ENCODE results near the gene MTARC2. TPM values are rescaled to one million over a fixed set of nuclear protein-coding genes. Genes with fewer than 3 reads are reported as not detected.

Gene MTARC2
- total and polyA plus RNA-seq, 2 of the 13 experiments (the other 11 are each of a cell fraction or from before 2014, with no cell fraction given), result 8.5 to 10.1 TPM

DNA sequence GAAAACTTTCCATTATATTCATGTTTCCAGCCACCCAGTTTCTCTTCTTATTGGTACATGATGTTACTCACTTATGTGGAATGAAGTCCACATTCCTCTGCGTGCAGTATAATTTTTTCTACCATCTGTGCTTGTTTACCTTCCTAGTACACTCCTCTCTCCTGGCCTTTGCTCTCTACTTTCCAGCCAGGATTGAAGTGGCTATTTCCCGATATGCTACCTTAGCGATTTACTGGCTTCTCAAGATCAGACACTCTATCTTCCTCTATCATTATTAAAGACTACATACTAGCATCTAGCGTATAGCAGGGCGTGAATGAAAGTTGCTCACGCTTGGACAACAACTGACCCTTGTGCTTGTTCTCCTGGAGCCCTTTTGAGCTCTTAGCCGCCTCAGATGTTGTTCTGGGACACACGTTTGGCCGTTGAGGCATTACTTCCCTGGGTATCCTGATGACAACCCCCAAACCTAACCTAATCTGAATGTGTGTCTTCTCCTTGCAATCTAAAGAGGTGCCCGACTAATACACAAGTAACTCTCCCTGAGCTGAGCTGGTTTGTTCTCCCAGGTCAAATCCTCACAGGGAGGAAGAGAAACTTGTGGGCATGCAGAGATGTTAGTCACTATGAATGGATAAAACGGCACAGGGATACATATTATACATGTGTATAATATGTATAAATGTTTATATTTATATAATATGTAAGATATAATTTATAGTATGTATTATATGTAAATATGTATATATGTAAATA is 13.4 kb upstream of the MTARC2 start (continued):
- TF ChIP-seq ZKSCAN8 (CRISPR knock-in tag; IDR thresholded peaks at IDR 0.05; ENCODE audit: borderline replicate concordance) (peak; percentile 70; the same call in 1 of the 2 replicates), U2AF2 (IDR thresholded peaks at IDR 0.05; ENCODE audit: low read depth, low read length) (no peak), PLRG1 (conservative IDR thresholded peaks at IDR 0.05) (no peak), HMG20B (CRISPR knock-in tag; conservative IDR thresholded peaks at IDR 0.05) (0 out of 2 replicates have a peak, but pooled peaks have one; percentile 12), ZNF326 (CRISPR knock-in tag; IDR thresholded peaks at IDR 0.05; ENCODE audit: borderline replicate concordance) (no peak), MIER2 (CRISPR knock-in tag; IDR thresholded peaks at IDR 0.05) (0 out of 2 replicates have a peak, but pooled peaks have one; percentile 44), ZNF296 (CRISPR knock-in tag; conservative IDR thresholded peaks at IDR 0.05) (no peak), ZNF205 (CRISPR knock-in tag; IDR thresholded peaks at IDR 0.05) (no peak)
- TF ChIP-seq, protein P1, sequence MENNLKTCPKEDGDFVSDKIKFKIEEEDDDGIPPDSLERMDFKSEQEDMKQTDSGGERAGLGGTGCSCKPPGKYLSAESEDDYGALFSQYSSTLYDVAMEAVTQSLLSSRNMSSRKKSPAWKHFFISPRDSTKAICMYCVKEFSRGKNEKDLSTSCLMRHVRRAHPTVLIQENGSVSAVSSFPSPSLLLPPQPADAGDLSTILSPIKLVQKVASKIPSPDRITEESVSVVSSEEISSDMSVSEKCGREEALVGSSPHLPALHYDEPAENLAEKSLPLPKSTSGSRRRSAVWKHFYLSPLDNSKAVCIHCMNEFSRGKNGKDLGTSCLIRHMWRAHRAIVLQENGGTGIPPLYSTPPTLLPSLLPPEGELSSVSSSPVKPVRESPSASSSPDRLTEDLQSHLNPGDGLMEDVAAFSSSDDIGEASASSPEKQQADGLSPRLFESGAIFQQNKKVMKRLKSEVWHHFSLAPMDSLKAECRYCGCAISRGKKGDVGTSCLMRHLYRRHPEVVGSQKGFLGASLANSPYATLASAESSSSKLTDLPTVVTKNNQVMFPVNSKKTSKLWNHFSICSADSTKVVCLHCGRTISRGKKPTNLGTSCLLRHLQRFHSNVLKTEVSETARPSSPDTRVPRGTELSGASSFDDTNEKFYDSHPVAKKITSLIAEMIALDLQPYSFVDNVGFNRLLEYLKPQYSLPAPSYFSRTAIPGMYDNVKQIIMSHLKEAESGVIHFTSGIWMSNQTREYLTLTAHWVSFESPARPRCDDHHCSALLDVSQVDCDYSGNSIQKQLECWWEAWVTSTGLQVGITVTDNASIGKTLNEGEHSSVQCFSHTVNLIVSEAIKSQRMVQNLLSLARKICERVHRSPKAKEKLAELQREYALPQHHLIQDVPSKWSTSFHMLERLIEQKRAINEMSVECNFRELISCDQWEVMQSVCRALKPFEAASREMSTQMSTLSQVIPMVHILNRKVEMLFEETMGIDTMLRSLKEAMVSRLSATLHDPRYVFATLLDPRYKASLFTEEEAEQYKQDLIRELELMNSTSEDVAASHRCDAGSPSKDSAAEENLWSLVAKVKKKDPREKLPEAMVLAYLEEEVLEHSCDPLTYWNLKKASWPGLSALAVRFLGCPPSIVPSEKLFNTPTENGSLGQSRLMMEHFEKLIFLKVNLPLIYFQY (CRISPR knock-in tag; IDR thresholded peaks at IDR 0.05; ENCODE audit: borderline replicate concordance), result 0 out of 2 replicates have a peak, but pooled peaks have one; percentile 44
- TF ChIP-seq, protein P2, sequence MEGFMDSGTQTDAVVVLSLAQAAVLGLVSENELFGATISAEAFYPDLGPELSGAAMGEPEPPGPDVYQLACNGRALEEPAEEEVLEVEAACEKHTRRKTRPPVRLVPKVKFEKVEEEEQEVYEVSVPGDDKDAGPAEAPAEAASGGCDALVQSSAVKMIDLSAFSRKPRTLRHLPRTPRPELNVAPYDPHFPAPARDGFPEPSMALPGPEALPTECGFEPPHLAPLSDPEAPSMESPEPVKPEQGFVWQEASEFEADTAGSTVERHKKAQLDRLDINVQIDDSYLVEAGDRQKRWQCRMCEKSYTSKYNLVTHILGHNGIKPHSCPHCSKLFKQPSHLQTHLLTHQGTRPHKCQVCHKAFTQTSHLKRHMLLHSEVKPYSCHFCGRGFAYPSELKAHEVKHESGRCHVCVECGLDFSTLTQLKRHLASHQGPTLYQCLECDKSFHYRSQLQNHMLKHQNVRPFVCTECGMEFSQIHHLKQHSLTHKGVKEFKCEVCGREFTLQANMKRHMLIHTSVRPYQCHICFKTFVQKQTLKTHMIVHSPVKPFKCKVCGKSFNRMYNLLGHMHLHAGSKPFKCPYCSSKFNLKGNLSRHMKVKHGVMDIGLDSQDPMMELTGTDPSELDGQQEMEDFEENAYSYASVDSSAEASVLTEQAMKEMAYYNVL (CRISPR knock-in tag; IDR thresholded peaks at IDR 0.05; ENCODE audit: borderline replicate concordance), result peak; percentile 51; the same call in 1 of the 2 replicates
- TF ChIP-seq, protein P3, sequence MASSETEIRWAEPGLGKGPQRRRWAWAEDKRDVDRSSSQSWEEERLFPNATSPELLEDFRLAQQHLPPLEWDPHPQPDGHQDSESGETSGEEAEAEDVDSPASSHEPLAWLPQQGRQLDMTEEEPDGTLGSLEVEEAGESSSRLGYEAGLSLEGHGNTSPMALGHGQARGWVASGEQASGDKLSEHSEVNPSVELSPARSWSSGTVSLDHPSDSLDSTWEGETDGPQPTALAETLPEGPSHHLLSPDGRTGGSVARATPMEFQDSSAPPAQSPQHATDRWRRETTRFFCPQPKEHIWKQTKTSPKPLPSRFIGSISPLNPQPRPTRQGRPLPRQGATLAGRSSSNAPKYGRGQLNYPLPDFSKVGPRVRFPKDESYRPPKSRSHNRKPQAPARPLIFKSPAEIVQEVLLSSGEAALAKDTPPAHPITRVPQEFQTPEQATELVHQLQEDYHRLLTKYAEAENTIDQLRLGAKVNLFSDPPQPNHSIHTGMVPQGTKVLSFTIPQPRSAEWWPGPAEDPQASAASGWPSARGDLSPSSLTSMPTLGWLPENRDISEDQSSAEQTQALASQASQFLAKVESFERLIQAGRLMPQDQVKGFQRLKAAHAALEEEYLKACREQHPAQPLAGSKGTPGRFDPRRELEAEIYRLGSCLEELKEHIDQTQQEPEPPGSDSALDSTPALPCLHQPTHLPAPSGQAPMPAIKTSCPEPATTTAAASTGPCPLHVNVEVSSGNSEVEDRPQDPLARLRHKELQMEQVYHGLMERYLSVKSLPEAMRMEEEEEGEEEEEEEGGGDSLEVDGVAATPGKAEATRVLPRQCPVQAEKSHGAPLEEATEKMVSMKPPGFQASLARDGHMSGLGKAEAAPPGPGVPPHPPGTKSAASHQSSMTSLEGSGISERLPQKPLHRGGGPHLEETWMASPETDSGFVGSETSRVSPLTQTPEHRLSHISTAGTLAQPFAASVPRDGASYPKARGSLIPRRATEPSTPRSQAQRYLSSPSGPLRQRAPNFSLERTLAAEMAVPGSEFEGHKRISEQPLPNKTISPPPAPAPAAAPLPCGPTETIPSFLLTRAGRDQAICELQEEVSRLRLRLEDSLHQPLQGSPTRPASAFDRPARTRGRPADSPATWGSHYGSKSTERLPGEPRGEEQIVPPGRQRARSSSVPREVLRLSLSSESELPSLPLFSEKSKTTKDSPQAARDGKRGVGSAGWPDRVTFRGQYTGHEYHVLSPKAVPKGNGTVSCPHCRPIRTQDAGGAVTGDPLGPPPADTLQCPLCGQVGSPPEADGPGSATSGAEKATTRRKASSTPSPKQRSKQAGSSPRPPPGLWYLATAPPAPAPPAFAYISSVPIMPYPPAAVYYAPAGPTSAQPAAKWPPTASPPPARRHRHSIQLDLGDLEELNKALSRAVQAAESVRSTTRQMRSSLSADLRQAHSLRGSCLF (CRISPR knock-in tag; IDR thresholded peaks at IDR 0.05; ENCODE audit: borderline replicate concordance), result no peak
- TF ChIP-seq, protein P4, sequence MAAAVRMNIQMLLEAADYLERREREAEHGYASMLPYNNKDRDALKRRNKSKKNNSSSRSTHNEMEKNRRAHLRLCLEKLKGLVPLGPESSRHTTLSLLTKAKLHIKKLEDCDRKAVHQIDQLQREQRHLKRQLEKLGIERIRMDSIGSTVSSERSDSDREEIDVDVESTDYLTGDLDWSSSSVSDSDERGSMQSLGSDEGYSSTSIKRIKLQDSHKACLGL (CRISPR knock-in tag; IDR thresholded peaks at IDR 0.05), result no peak
- TF ChIP-seq, protein P5, sequence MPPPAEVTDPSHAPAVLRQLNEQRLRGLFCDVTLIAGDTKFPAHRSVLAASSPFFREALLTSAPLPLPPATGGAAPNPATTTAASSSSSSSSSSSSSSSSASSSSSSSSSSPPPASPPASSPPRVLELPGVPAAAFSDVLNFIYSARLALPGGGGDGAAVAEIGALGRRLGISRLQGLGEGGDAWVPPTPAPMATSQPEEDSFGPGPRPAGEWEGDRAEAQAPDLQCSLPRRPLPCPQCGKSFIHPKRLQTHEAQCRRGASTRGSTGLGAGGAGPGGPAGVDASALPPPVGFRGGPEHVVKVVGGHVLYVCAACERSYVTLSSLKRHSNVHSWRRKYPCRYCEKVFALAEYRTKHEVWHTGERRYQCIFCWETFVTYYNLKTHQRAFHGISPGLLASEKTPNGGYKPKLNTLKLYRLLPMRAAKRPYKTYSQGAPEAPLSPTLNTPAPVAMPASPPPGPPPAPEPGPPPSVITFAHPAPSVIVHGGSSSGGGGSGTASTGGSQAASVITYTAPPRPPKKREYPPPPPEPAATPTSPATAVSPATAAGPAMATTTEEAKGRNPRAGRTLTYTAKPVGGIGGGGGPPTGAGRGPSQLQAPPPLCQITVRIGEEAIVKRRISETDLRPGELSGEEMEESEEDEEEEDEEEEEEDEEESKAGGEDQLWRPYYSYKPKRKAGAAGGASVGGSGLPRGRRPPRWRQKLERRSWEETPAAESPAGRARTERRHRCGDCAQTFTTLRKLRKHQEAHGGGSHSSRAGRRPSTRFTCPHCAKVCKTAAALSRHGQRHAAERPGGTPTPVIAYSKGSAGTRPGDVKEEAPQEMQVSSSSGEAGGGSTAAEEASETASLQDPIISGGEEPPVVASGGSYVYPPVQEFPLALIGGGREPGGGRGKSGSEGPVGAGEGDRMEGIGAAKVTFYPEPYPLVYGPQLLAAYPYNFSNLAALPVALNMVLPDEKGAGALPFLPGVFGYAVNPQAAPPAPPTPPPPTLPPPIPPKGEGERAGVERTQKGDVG (CRISPR knock-in tag; IDR thresholded peaks at IDR 0.05; ENCODE audit: borderline replicate concordance), result no peak

Measured in HepG2 (cell line).